CD4-positive, alpha-beta T cell treated with Interleukin-1 beta for 1 hour (primary cell): ENCODE measurements around the gene RBM17.
"Not testable (repeated sequence)": the region's sequence is repeated elsewhere in the genome, so short reads cannot be mapped to it uniquely, and the experiment has no call there.

Experiments
- DNase-seq, 2 donors: peaks; one replicate each; pipeline ENCODE4 v3.0.0-alpha.2; 2020 to 2022

Gene RBM17

DNA sequence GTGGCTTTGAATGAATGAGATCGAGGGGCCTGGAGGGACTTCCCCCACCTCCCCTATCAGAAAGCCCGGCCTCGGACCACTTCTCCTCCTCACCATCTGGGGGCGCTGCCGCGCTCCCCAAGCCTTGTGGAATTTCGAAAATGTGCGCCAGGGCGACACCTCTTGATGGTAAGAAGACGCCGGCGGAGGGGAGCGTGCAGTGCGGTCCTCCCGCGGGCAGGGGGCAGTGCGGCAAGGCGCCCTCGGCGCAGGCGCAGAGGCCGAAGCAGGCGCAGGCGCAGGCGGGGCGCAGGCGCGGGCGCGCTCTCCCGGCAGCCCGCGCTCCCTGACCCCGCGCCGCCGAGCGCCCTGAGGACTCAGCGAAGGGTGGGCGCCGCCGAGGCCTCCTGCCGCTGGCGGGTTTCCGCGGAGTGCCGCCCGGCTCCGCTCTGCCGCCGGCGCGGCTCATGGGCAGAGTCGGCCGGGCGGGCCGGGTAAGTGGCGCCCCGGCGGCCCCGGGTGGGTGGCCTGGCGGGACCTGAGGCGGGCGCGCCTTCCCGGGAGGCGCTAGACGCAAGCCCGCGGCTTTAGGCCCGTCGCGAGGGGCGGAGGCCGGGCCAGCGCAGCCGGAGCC lies at the start of gene RBM17:
Gene RBM17, plus strand, starts transcription at position 314 of the 613 bp plus-strand sequence. CDS start 8,032 bp downstream, outside the sequence.
- DNase-seq: peak; percentile 96 to 98

DNA sequence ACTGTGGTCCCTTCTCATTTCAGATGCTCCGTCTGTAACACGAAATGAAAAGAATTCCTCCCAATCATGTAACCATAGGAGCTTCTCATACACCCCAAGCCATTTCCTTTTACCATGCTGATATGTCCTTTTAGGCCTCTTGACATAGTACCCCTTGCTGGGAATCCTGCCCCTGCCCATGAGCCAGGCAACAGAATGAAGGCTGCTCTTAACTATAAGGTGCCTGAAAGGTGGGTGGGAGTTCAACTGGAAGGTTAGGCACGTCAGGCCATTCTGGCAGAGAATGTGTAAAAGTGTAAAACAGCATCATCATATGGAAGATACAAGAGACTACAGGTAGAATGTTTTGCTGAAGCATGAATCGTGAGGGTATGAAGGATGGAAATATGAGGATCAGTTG lies 49.1 kb upstream of the RBM17 start:
- DNase-seq: no peak

- no peak for DNase-seq
Observed at GRCh38 chr10:6040205-6040604, 48.6 kb upstream of the RBM17 start.

GRCh38 chr10:6043377-6043776 lies 45.5 kb upstream of the RBM17 start:
- DNase-seq: not testable (repeated sequence)

GRCh38 chr10:6044060-6044459 lies 44.8 kb upstream of the RBM17 start:
- no peak for DNase-seq

DNA sequence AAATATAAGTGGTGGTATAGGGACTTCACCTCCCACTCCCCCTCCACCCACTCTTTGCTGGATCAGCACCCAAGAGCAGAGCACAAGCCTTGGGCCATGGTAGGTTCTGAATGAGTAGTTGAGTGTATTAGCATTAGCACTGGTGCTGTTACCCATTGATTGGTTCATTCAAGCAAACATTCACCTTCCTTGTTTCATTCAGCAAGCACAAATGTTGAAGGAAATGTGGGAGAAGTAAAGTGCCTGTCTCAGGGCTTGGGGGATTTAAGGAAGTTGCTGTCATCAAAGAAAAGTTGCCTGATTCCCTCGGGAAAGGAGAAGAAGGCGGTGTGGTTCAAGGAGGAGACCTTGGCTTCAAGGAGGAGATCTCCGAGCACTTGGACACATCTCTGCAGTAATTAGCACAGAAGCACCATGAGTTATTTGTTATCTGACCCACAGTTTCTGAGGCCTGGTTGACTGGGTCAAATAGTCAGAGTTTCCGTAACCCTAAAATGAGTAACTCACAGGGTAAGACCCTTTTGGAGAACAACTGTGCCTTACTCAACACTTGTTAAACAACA lies 44.0 kb upstream of the RBM17 start:
- no peak for DNase-seq

- DNase-seq: no peak
Observed at GRCh38 chr10:6045314-6045848, 43.5 kb upstream of the RBM17 start.

DNA sequence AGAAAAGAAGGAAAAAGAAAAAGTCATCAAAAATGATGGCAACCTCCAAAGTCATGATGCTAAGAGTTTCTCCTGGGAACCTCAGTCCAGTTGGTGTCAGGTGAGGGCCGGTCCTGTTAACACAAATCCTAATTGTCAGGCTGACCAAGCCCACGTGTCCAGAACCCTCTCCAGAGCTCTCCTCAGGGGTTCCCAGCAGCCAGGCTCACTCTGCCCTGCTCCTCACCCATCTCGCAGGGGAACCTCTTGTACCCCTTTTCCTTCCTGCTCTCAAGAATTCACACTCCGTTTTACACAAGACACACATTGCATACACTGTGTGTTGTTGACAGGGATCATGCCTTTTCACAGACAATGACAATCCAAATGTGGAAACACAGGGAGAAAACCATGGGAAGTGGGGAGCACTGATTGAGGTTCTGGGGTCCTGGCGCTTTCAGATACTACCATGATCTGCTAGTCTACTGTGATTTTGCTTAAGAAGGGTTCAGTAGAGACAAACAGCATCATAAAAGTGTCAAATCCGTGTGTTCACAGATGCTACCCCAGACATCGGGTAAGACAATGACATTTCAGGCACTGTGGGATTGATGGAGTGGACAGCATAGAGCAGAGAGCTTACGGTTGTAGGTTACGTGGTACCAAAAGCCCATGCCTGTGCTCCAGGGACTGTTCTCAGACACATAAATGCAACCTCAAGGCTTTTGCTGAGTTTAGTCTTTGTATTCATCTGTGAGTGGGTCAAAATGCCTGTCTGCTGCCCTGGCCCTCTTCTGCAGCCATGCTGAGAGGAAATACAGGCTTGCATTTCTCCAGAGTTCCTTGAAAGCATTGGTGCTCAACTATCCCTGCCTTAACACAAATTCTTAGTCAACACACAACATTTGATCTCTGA lies 42.7 kb upstream of the RBM17 start:
- no peak for DNase-seq

DNA sequence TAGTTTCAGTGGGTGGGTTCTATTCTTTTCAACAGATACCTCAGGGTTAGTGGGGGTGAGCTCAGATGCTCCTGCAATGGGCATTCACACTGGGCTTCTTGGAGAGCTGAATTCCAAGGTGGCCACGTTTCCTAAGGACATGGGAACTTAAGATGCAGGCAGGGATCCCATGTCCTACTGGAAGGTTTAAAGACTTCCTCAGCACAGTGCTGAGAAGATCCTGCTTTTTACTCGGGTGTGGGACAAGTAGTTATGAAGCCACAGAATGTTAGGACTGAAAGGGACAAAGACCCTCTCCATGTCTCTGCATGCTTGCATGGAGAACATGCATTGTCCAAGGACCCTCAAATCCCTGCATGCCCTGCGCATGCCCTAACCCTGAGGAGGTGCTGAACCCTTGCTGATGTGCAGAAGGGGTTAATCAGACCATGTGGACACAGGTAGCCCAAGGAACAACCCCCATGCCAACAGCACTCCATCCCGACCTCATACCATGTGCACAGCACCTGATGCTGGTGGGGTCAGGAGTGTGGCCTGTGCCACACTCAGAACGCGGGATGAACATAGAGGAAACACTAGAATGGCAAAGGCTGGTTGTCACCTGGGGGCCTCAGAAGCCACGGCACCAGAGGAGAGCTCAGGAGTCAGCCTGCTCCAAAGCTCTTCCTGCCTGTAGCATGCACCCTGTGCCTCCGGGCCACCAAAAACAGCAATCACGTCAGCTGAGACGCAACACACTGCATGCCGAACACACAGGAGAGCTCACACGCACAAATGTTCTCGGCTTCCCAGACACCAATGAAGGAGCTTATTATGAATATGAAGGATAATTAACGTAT lies 41.8 kb upstream of the RBM17 start:
- no peak for DNase-seq

- no peak for DNase-seq
Observed at GRCh38 chr10:6047847-6048246, 41.0 kb upstream of the RBM17 start.

DNA sequence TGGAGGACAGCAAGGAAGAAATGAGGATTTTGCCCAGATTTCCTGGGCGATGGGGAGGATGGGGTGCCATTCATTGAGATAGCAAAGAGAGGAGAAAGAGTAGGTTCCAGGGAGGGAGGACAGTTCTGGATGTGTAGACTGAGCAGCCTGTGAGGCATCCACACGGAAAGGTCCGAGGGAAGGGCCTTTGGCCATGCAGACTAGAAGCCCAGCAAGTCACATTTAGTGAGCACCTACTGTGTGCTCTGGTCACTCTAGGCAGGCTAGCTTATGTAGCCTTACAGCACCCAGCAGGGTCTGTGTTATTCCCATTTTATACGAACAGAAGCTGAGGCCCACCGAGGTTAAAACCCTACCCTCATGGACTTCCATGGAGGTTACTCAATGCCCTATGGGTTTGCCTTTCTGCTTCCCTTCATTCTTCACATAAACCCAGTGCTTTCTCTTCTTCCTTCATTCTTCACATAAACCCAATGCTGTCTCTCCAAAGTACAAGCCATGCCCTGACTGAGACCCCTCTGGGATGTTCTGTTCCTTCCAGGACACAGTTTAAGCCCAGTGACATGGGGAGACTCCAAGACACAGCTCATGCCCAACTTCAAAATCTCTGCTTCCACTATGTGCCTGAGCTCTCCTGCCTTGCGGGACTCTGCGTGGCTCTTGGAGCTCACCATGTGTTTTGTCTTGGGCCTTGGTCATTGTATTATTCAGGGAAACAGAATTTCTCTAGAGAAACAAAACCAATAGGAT lies 40.4 kb upstream of the RBM17 start:
- DNase-seq: no peak

DNA sequence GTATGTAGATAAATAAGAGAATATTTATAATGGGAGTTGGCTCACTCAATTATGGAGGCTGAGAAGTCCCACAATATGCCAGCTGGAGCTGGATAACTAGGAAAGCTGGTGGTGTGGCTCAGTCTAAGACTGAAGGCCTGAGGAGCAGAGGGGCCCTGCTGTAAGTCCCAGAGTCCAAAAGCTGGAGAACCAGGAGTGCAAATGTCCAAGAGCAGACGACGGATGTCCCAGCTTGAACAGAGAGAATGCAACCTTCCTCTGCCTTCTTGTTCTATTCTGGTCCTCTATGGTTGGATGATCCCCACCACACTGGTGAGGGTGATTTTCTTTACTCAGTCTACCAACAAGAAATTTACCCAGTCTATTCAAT lies 39.8 kb upstream of the RBM17 start:
- no peak for DNase-seq

DNA sequence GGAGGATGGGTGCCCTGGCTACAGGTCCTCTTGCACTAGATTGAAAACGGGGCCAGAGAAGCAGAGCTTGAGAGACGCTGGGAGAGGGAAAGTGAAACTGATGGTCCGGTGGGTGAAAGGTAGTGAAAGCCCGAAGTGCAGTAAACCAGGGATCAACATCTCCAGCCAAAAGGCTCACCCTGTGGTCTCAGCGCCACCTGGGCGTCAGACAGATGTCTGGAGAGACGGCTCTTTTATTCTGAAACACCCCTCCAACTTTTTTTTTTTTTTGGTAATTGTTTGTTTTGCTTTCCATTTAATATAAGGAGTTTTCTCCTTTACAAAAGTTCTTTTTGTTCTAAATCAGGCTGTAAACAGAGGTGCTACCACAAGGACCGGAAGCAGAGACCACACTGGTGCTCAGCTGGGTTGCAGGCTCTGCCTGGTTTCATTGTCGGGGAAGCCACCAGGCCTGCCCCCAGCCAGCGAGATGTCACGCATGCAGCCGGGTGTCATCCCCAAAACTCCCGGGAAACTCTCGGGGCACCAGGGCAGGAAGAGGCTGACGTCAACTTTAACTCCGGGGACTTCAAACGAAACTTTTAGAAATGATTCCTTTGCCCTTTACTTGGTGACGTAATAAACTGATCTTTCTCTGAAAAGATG lies 37.9 kb upstream of the RBM17 start:
- DNase-seq: peak; percentile 94

- peak; percentile 68 to 79 for DNase-seq
Observed at GRCh38 chr10:6052247-6053221, 36.3 kb upstream of the RBM17 start.

DNA sequence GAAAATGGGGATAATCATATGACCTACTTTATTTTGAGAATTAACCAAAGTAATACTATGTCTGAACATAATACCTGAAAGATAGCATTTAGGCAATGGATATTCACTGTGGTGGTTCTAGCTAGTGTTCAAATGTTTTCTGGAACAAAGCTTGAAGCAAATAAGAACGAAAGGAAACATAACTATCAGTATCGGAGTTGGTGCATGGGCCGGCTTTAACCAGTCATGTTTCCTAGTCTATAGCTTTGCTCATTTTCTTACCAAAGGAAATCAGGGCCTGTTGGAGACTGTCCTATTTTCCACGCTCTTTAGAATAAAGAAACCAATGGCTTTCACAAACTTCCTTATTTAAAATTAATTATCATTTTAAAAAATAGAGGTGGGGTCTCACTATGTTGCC lies 35.5 kb upstream of the RBM17 start:
- no peak for DNase-seq

DNA sequence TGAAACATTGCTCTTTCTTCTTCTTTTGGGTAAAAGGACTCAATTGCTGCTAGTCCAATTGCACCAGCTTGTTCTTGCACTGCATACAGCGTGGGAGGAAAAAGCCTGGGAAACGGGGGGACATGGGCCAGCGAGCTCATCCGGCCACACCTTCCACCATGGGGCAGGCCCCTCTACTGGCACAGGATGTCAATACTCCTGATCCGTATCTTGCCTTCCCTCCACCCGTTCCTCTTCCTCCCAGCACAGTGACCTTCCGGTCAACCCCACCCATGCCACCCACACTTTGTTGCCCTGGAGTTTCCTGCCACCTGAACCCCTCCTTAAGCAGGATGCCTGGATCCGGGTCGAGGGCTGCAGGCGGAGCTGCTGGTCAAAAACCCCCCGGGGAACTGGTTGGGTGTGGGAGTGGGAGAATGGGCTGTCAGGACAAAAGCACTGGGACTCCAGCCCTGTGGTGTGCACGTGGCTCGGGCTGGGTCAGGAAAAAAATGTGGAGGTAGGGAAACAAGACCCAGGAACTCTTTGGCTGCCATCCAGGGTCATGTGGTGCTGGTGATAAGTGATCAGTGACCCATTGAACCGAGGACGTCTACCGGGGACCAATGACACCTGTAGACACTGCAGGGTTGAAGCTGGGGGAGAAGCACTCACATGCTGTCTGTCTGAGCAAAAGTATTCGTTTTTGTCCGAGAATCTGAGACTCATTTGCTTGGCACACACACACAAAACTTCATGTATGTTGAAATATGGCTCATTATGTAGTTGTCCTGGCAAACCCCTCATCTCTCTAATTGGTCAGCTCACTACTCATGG lies 34.8 kb upstream of the RBM17 start:
- no peak for DNase-seq

- DNase-seq: no peak
Observed at GRCh38 chr10:6054884-6055283, 34.0 kb upstream of the RBM17 start.

GRCh38 chr10:6055929-6056328 lies 32.9 kb upstream of the RBM17 start:
- DNase-seq: no peak

GRCh38 chr10:6056411-6057135 lies 32.3 kb upstream of the RBM17 start:
- DNase-seq: no peak
